Small intestine (tissue), 7 donors: Measurements from ENCODE around the gene PKD2. TPM values are rescaled to one million over a fixed set of nuclear protein-coding genes. Genes with fewer than 3 reads are reported as not detected.
A peak's percentile ranks its signal among the peaks of the same experiment; 100 is the strongest.

Source experiments
- DNase-seq, 2 donors: peaks; one replicate each; pipeline versions ENCODE4 v3.0.0 to v3.0.0-alpha.2; 2013
- FAIRE-seq: peaks from 2 replicates; lab custom pipeline; 2012; peaks lifted over from hg19 to GRCh38; lab: Jason Lieb, UNC
- H3K27ac ChIP-seq, 3 donors: one replicate each; pipeline ENCODE4 v1.5.1; 2013; ENCODE audit warnings: low read length in 2 of 3, mild to moderate bottlenecking in 2 of 3, control low read depth in 1 of 3, inconsistent platforms in 1 of 3, low read depth in 1 of 3, moderate library complexity in 1 of 3
- H3K27me3 ChIP-seq, 3 donors: one replicate each; pipeline ENCODE4 v1.6.1; 2013; ENCODE audit warnings: low read length in 3 of 3, inconsistent platforms in 1 of 3; ENCODE audit not compliant: control insufficient read depth in 3 of 3, insufficient read depth in 3 of 3
- H3K36me3 ChIP-seq, 3 donors: one replicate each; pipeline ENCODE4 v1.6.1; 2013; ENCODE audit warnings: low read length in 3 of 3, inconsistent platforms in 1 of 3, low read depth in 1 of 3, mild to moderate bottlenecking in 1 of 3, moderate library complexity in 1 of 3; ENCODE audit not compliant: control insufficient read depth in 3 of 3, insufficient read depth in 2 of 3
- H3K4me1 ChIP-seq, 3 donors: one replicate each; pipeline ENCODE4 v1.6.1; 2013; ENCODE audit warnings: low read length in 2 of 3, inconsistent platforms in 1 of 3, low read depth in 1 of 3, mild to moderate bottlenecking in 1 of 3, moderate library complexity in 1 of 3; ENCODE audit not compliant: control insufficient read depth in 3 of 3, insufficient read depth in 2 of 3
- H3K4me3 ChIP-seq, 3 donors: one replicate each; pipeline ENCODE4 v1.5.1; 2013; ENCODE audit warnings: low read length in 3 of 3, control low read depth in 1 of 3, inconsistent platforms in 1 of 3, low read depth in 1 of 3, mild to moderate bottlenecking in 1 of 3, moderate library complexity in 1 of 3
- H3K9me3 ChIP-seq, 2 donors: one replicate each; pipeline ENCODE4 v1.6.1; 2013; ENCODE audit warnings: low read depth in 1 of 2, low read length in 1 of 2; ENCODE audit not compliant: control insufficient read depth in 2 of 2, insufficient read depth in 1 of 2
- WGBS, 3 donors: extraction: QIAGEN DNeasy Blood & Tissue Kit; methylation state at CpG; one replicate each; pipeline ENCODE4 v1.1.7; 2013; 5-methylcytosine and 5-hydroxymethylcytosine counted together
- polyA plus RNA-seq, 4 donors: library from polyadenylated mRNA; stranded (reverse) in 3 of 4; unstranded in 1 of 4; fragments of 200-250 nt in 3 of 4; fragments of 120-200 nt in 1 of 4; gene quantifications; one replicate each; pipeline versions ENCODE4 v1.2.1 to v1.2.3, GENCODE V29; 2013
- donor health status: healthy with polysubstance abuse.
- donor health status: control.
- donor health status: control.
- donor health status: Bipolar disorder and iron deficiency.
- donor health status: healthy.

The PKD2 gene
- polyA plus RNA-seq, 4 donors, result 2.4 to 21.7 (median 5.1) TPM

- no peaks in the 10 kb centered on the region for H3K36me3 ChIP-seq
- FAIRE-seq (no peak), DNase-seq (no peak)
- H3K27ac ChIP-seq, result no peak overlapping the region
- H3K4me1 ChIP-seq, result no peaks in the 10 kb centered on the region
- 63 to 79% (median 79%) methylated on average over 1 of the region's 1 CpG for WGBS, 3 donors
- H3K9me3 ChIP-seq, result no peaks in the 10 kb centered on the region
- H3K4me3 ChIP-seq, result no peak overlapping the region
- peaks cover 0 to 2% (median 2%) of the 10 kb centered on the region in 3 donors for H3K27me3 ChIP-seq
Measured at GRCh38 chr4:87982036-87982435, 25.4 kb upstream of the PKD2 start.

GRCh38 chr4:87982446-87983010 is 24.9 kb upstream of the PKD2 start:
- WGBS, 3 donors, result 86 to 87% (median 87%) methylated on average over 13 of the region's 13 CpGs
- Histone ChIP-seq H3K27ac (no peak overlapping the region), H3K27me3 (peaks cover 0 to 2% (median 2%) of the 10 kb centered on the region in 3 donors), H3K9me3 (no peaks in the 10 kb centered on the region), H3K4me3 (no peak overlapping the region), H3K4me1 (no peaks in the 10 kb centered on the region), H3K36me3 (no peaks in the 10 kb centered on the region)
- no peak for FAIRE-seq
- no peak for DNase-seq

GRCh38 chr4:87983996-87984395 is 23.4 kb upstream of the PKD2 start:
- WGBS, 3 donors, result 91 to 96% (median 94%) methylated on average over 2 of the region's 2 CpGs
- H3K4me1 ChIP-seq, result no peaks in the 10 kb centered on the region
- DNase-seq (no peak), FAIRE-seq (no peak)
- H3K27ac ChIP-seq, result no peak overlapping the region
- peaks cover 0 to 2% (median 0%) of the 10 kb centered on the region in 3 donors for H3K27me3 ChIP-seq
- H3K9me3 ChIP-seq, result no peaks in the 10 kb centered on the region
- no peak overlapping the region for H3K4me3 ChIP-seq
- H3K36me3 ChIP-seq, result no peaks in the 10 kb centered on the region

GRCh38 chr4:87985097-87985886 is 22.1 kb upstream of the PKD2 start:
- no peaks in the 10 kb centered on the region for H3K27me3 ChIP-seq
- H3K36me3 ChIP-seq, result no peaks in the 10 kb centered on the region
- no peaks in the 10 kb centered on the region for H3K9me3 ChIP-seq
- no peak for FAIRE-seq
- no peak overlapping the region for H3K4me3 ChIP-seq
- WGBS, 3 donors, result 0 to 5% (median 4%) methylated on average over 1 of the region's 1 CpG
- no peaks in the 10 kb centered on the region for H3K4me1 ChIP-seq
- peak; percentile 35 to 63 for DNase-seq
- no peak overlapping the region for H3K27ac ChIP-seq

GRCh38 chr4:87985887-87986200 is 21.6 kb upstream of the PKD2 start:
- H3K36me3 ChIP-seq, result no peaks in the 10 kb centered on the region
- WGBS, 3 donors, result 56 to 78% (median 59%) methylated on average over 4 of the region's 4 CpGs
- no peaks in the 10 kb centered on the region for H3K4me1 ChIP-seq
- DNase-seq (no peak), FAIRE-seq (no peak)
- no peak overlapping the region for H3K4me3 ChIP-seq
- no peaks in the 10 kb centered on the region for H3K9me3 ChIP-seq
- H3K27ac ChIP-seq, result no peak overlapping the region
- H3K27me3 ChIP-seq, result no peaks in the 10 kb centered on the region

GRCh38 chr4:87986508-87986907 is 20.9 kb upstream of the PKD2 start:
- H3K4me3 ChIP-seq, result no peak overlapping the region
- no peaks in the 10 kb centered on the region for H3K27me3 ChIP-seq
- FAIRE-seq (no peak), DNase-seq (no peak)
- no peaks in the 10 kb centered on the region for H3K9me3 ChIP-seq
- 86 to 91% (median 89%) methylated on average over 9 of the region's 9 CpGs for WGBS, 3 donors
- no peak overlapping the region for H3K27ac ChIP-seq
- H3K4me1 ChIP-seq, result no peaks in the 10 kb centered on the region
- H3K36me3 ChIP-seq, result no peaks in the 10 kb centered on the region

GRCh38 chr4:87989765-87990164 is 17.7 kb upstream of the PKD2 start:
- FAIRE-seq (no peak), DNase-seq (no peak)
- Histone ChIP-seq H3K27ac (no peak overlapping the region), H3K4me1 (no peaks in the 10 kb centered on the region), H3K4me3 (no peak overlapping the region), H3K36me3 (no peaks in the 10 kb centered on the region), H3K9me3 (no peaks in the 10 kb centered on the region), H3K27me3 (no peaks in the 10 kb centered on the region)
- 82 to 95% (median 87%) methylated on average over 4 of the region's 4 CpGs for WGBS, 3 donors

- Histone ChIP-seq H3K27ac (no peak overlapping the region), H3K36me3 (no peaks in the 10 kb centered on the region), H3K4me1 (no peaks in the 10 kb centered on the region), H3K9me3 (no peaks in the 10 kb centered on the region), H3K27me3 (no peaks in the 10 kb centered on the region), H3K4me3 (no peak overlapping the region)
- 78 to 80% (median 79%) methylated on average over 3 of the region's 3 CpGs for WGBS, 3 donors
- FAIRE-seq, result no peak
- no peak for DNase-seq
Measured at GRCh38 chr4:87995435-87995834, 12.0 kb upstream of the PKD2 start.
